A673 (cell line): Measurements from ENCODE around the gene SIK3. TPM values are rescaled to one million over a fixed set of nuclear protein-coding genes. Genes with fewer than 3 reads are reported as not detected.

Experiments used
- BruUV-seq: library from RNA; stranded (reverse); fragments of 400-500 nt; replicated peaks from 2 replicates; lab custom pipeline; 2021; lab: Mats Ljungman, UMichigan
- CTCF ChIA-PET: fragments of 300-600 bp; sonication (Branson Sonifier 250); formaldehyde crosslinking; loops from one replicate; lab custom pipeline; 2022; ENCODE audit warnings: antibody characterized with exemption; lab: Charles Lee
- POLR2A ChIA-PET: fragments of 300-600 bp; sonication (Branson Sonifier 250); formaldehyde crosslinking; loops from one replicate; lab custom pipeline; 2022; ENCODE audit warnings: antibody characterized with exemption; ENCODE audit not compliant: low non-redundant PET; lab: Charles Lee
- DNase-seq: peaks from one replicate; pipeline ENCODE4 v3.0.0-alpha.2; 2015; ENCODE audit warnings: low spot score
- H3K27ac ChIP-seq: fragments of 200-600 bp; sonication (generic); 2 replicates; pipeline ENCODE4 v1.5.1; 2016; ENCODE audit warnings: mixed run types, low read depth, mild to moderate bottlenecking, mixed read lengths, antibody characterized with exemption, low read length; ENCODE audit not compliant: poor library complexity, severe bottlenecking
- H3K27me3 ChIP-seq: fragments of 200-600 bp; sonication (generic); replicated peaks from 2 replicates; pipeline ENCODE4 v1.6.1; 2017; ENCODE audit warnings: mixed run types, low read depth, mild to moderate bottlenecking, mixed read lengths, antibody characterized with exemption, low read length; ENCODE audit not compliant: insufficient read depth, poor library complexity
- H3K36me3 ChIP-seq: fragments of 200-600 bp; sonication (generic); 2 replicates; pipeline ENCODE4 v1.6.1; 2016; ENCODE audit warnings: mixed run types, mild to moderate bottlenecking, mixed read lengths, antibody characterized with exemption, low read length; ENCODE audit not compliant: insufficient read depth, poor library complexity, severe bottlenecking
- H3K4me1 ChIP-seq: fragments of 200-600 bp; sonication (generic); 2 replicates; pipeline ENCODE4 v1.6.1; 2017; ENCODE audit warnings: mixed run types, mild to moderate bottlenecking, mixed read lengths, antibody characterized with exemption, low read length; ENCODE audit not compliant: insufficient read depth, poor library complexity, severe bottlenecking
- H3K4me3 ChIP-seq: fragments of 200-600 bp; sonication (generic); 2 replicates; pipeline ENCODE4 v1.5.1; 2016; ENCODE audit warnings: low read depth, mixed run types, mild to moderate bottlenecking, mixed read lengths, low read length; ENCODE audit not compliant: poor library complexity, severe bottlenecking
- H3K9me3 ChIP-seq: fragments of 200-600 bp; sonication (generic); 2 replicates; pipeline ENCODE4 v1.6.1; 2016; ENCODE audit warnings: mixed run types, low read depth, mild to moderate bottlenecking, mixed read lengths, antibody characterized with exemption, low read length; ENCODE audit not compliant: poor library complexity, severe bottlenecking
- CTCF ChIP-seq: fragments of 300-800, 200-600 bp; sonication (generic); conservative IDR thresholded peaks from 2 replicates; pipeline ENCODE4 v1.5.1; 2017; ENCODE audit warnings: low read depth, mild to moderate bottlenecking, antibody characterized with exemption, low read length, moderate library complexity, mixed read lengths
- EZH2 ChIP-seq: fragments of 200-600 bp; sonication (generic); IDR thresholded peaks from 2 replicates; pipeline ENCODE4 v1.6.1; 2017; ENCODE audit warnings: borderline replicate concordance, low read depth, mild to moderate bottlenecking, mixed read lengths, antibody characterized with exemption, low read length; ENCODE audit not compliant: poor library complexity, severe bottlenecking
- intact Hi-C: fragments of 100-400 bp; cut with micrococcal nuclease; formaldehyde crosslinking; loops from one replicate; pipeline ENCODE4 v1.10.0; 2022; ENCODE audit not compliant: unreplicated experiment
- total RNA-seq: library from RNA; stranded (reverse); gene quantifications from 2 replicates; pipeline ENCODE4 v1.2.3, GENCODE V29; 2021

SIK3 gene
- total RNA-seq, 1 experiment from 2014 or later, result 81.7 TPM

DNA sequence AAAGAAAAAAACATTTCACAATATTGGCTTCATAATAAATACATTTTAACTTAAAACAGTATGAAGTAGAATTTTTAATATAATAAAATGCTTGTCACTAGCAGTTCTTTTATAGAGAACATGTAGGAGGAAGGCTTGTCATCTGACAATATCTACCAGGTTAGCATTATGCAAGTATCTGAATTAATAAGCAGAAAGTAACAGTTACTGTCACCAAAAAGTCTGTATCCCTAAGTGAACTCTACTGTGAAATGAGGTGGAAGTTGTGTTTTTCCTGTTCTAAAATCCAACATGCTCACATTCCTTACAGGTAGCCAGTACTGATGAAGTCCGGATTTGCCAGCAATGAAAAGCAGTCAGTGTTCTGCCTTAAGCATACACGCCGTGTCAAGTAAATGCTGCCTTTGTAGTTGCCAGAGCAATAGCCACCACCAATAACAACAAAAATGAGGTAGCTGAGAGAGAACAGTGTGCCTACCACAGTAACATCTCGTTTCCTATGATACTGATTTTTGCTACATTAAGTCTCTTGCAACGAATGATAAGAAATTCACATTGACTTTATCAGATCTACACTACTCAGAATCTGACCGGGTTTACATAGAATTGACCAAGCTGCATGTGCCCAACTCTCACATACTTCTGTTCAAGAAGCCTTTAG, 95.5 kb downstream of the SIK3 start:
- POLR2A ChIA-PET, result no interaction called here

GRCh38 chr11:117000014-117000737, 98.1 kb downstream of the SIK3 start:
- TF ChIP-seq CTCF, result no peak
- Histone ChIP-seq H3K27me3 (no peaks in the 10 kb centered on the region), H3K36me3 (no peaks in the 10 kb centered on the region), H3K27ac (no peak overlapping the region), H3K9me3 (no peaks in the 10 kb centered on the region), H3K4me1 (peaks cover 10% of the 10 kb centered on the region), H3K4me3 (no peak overlapping the region)
- CTCF ChIA-PET, result no interaction called here
- POLR2A ChIA-PET, result no interaction called here
- intact Hi-C loops, result no loop called here
- DNase-seq, result no peak
- no TSS peak for BruUV-seq

More for the DNA sequence above, 95.5 kb downstream of the SIK3 start:
- Histone ChIP-seq H3K27ac (no peak overlapping the region), H3K4me3 (no peak overlapping the region), H3K9me3 (no peaks in the 10 kb centered on the region), H3K27me3 (no peaks in the 10 kb centered on the region), H3K4me1 (peaks cover 19% of the 10 kb centered on the region), H3K36me3 (no peaks in the 10 kb centered on the region)
- TF ChIP-seq EZH2 (no peak), CTCF (no peak)
- CTCF ChIA-PET, result no interaction called here
- no TSS peak for BruUV-seq
- intact Hi-C loops, result no loop called here
- DNase-seq, result no peak

DNA sequence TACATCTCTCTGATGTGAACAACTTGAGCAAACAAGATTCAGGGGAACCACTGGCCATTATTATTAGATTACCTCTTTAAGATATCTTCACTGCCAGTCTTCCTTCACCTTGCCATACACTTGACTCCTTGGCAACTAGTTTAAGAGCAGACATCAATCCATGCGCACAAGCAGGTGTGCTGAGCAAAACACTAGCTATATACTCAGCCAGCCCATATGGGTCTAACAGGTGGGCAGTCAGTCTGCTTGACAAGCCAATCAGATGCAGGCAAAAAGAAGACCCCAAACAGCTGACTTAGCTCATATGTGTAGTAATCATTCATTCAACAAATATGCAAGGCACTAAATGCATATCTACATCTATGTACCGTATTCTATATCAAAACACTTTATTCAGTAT, 101.2 kb downstream of the SIK3 start:
- no peaks in the 10 kb centered on the region for H3K27me3 ChIP-seq
- no TSS peak for BruUV-seq
- intact Hi-C loops, result no loop called here

More for the DNA sequence above, 101.2 kb downstream of the SIK3 start:
- Histone ChIP-seq H3K4me3 (no peak overlapping the region), H3K4me1 (peaks cover 22% of the 10 kb centered on the region), H3K27ac (no peak overlapping the region), H3K9me3 (no peaks in the 10 kb centered on the region), H3K36me3 (no peaks in the 10 kb centered on the region)
- ChIA-PET CTCF (interaction anchor here (0.5 kb wide), 1 partner anchor 25 kb away, joined by 4 read pairs; no protein-coding TSS in a partner anchor), POLR2A (interaction anchor here (0.7 kb wide), 1 partner anchor 17 kb away, joined by 3 read pairs; no protein-coding TSS in a partner anchor)
- no peak for DNase-seq
- TF ChIP-seq CTCF (no peak), EZH2 (no peak)
